Erythroblast (primary cell): ENCODE measurements around the gene APOL2.

Experiments
- DNase-seq, 2 experiments: peaks; one replicate each; lab custom pipeline; 2025; lab: John Stamatoyannopoulos, UW
- GATA1 ChIP-seq: IDR thresholded peaks from 2 replicates; pipeline ENCODE4 v1.6.1; 2011; ENCODE audit warnings: low read depth, mild to moderate bottlenecking, control low read depth, low read length, moderate library complexity
- POLR2A ChIP-seq: IDR thresholded peaks from 2 replicates; pipeline ENCODE4 v1.6.1; 2011; ENCODE audit warnings: mild to moderate bottlenecking, low read length

APOL2 gene

GRCh38 chr22:36180928-36181327 is 58.4 kb downstream of the APOL2 start:
- DNase-seq, result no peak
- TF ChIP-seq POLR2A, result no peak
- no peak for TF ChIP-seq GATA1

DNA sequence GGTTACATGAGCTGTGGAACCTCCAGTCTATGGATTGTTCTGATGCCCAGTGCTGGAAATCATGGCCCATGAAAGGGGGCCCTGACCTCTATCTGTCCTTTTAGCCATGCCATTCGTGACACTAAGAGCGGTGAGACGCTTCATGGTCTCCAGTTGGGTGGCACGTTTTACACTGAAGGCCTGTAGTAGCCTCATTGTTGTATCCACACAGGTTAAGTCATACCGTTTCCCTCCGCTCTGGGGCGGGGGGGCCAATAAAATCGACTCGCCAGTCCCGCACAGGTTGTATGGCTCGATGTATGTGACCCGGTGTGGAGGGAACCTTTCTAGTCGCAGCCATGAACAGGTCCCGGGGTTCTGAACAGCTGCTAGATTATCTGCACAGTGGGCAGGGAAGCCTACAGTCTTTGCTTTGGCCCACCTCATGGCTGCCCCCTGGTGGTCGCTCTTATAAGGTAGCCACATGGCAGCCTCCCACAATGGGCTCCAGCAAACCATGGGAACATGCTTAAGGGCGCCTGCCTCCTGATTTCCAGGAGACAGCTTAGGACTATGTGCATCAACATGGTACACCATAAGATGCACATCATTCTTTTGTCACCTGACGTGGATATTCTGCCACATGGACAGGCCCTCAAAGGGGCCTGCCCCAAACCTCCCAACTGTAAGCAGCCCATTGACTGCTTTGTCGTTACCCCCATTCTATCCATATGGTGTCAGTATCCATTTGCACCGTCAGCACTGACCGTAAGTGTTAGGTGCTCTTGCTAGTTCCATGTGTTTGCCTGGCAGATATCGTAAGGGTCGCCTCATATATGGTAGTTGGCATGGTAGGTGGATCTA is 59.1 kb downstream of the APOL2 start:
- TF ChIP-seq POLR2A, result no peak
- peak; percentile 80 to 88 for DNase-seq

DNA sequence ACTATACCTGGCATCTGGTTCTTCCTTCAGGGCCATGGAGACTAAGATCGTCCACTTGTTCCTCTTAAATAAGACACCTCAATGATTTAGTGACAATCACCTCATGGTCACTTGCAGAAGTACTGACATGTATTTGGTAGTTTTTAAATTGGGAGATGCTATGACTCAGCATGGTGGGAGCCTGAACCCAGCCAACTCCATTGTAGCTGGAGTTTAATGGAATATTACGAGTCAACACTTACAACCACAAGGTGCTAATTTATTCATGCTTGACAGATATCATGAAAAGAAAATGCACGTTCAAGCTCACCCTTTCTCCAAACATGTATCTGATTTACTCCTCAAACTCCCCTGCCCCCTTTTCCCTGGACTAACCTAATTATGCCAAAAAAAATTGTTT is 62.2 kb downstream of the APOL2 start:
- TF ChIP-seq POLR2A, result no peak
- no peak for TF ChIP-seq GATA1
- no peak for DNase-seq
